Ramos (cell line): Measurements from ENCODE around the gene MN1.

Source experiments
- in situ Hi-C: fragments of 300-500 bp; cut with MboI; formaldehyde crosslinking; loops from one replicate; pipeline ENCODE4 v1.14.3; 2022; ENCODE audit warnings: low sequenced_read_pairs; ENCODE audit not compliant: unreplicated experiment

The MN1 gene

DNA sequence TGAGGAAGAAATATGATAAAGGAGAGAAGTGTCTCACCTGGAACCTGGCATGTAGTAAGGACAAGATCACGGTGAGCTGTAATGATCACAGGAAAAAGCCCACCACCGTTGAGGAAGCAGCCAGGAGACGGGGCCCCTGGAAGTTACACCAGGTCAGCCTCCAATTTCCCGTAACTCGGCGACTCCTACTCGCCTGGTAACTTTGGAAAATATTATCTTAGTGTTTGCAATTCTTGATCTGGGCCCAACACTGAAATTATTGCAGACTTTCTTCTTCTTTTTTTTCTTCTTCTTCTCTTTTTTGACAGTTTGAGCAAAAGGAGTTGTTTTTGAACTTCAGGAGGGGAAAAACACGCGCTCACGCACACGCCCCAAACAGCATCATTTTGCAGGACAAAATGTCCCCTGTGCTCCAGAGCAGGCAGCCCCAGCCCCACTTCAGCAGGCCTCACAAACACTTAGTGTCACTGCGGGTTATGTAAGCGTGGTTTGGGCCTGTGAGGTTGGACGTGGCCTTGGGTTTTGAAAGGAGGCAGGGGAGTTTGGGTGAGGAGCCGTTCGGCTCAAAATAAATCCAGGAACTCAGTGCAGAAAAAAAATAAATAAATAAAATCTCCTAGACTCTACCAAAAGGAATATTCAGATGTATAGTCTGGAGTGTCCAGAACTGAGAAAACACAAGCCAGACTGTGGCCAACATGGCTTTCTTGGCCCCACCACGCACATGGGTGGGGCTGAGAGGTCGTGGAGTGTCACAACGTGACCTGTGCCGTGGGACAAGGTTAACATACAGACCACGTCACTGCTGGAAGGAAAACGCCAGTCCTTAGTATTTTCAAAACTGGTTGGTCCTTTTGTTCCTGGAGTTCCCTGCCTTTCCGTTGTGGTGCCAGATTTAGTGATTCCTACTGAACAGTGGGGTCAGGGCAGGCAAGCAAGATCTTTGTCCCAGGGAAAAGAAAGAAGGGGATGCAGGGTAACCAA, 26.3 kb upstream of the MN1 start:
- in situ Hi-C loops, result no loop called here

DNA sequence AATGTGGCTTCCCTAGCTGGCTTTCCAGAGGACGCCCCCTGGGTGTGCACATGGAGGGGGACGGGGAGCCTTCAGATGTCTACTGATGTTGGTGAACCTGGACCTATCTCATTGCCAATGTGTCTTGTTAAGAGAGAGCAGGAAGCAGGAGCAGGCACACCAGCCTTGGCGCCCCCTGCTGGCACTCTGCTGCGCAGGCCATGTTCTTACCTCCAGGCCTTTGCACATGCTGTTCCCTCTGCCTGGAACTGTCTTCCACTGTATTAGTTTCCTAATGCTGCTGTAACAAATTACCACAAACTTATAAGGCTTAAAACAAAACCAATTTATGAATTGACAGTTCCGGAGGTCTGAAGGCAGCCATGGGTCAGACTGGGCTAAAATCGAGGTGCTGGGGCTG, 23.6 kb upstream of the MN1 start:
- in situ Hi-C loops, result no loop called here

DNA sequence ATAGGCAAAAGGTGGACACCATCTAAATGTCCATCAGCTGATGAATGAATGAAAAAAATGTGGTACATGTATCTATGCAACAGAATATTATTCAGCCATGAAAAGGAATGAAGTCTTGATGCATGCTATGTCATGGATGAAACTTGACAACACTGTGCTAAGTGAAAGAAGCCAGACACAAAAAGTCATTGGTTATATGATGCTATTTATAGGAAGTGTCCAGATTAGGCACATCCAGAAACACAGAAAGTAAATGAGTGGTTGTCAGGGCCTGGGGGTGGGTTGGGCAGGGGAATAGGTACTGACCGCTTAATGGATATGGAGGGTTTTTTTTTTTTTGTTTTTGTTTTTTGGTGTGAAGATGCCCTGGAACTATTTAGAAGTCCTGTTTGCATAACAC, 21.7 kb upstream of the MN1 start:
- in situ Hi-C loops, result no loop called here

DNA sequence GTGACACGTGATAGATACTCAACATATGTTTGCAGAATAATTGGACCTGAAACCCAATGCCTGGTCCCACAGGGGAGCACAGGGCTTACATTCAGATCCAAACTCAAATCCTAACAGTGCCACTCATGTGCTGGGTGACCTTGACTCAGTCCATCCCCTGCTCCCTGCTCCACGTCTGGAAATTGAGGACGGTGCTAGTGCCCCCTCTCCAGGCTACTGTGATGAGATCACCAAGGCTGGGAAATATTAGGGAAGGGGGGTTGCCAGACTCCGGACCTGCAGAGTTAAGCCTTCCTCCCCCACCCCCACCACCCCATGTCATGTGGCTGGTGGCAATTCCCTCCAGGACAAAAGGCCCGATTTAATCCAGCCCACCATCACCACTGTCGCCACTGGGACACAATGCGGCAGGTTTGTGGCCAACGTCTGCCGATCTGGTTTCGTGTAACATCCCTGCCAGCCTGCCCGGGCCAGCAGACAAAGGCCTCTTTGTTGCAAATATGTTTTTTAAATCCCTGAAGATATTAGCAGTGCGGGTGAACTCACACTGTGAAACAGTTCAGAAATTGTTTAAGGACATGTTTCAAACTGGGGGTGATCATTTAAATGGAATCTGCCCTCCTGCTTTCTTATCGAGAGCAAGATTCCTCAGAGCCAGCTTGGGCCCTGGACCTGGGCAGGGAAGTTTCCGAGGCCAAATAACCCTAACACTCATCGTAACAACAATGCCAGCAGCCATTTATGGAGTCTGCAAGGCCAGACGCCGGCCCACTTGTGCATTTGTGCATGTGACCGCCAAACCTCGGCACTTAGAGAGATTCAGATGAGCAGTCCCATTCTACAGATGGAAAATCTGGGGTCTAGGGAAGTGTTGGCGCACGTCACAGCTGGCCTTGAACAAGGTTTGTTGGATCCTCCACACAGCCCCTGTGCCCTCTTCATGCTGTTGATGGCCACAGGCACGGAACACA, 19.6 kb upstream of the MN1 start:
- in situ Hi-C loops, result no loop called here

DNA sequence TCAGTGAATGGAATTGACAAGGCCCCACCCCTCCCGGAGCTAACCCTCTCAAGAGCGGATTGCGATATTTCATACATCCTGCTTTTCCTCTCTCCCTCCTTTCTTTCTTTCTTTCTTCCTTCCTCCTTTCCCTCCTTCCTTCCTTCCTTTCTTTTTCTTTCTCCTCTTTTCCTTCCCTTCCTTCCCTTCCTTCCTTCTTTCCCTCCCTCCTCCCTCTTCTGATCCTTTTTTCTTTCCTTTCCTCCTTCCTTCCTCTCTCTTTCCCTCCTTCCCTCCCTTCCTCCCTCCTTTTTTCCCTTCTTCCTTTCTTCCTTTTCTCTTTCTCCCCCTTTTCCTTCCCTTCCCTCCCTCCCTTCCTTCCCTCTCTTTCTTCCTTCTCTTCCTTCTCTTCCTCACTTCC, 15.0 kb upstream of the MN1 start:
- in situ Hi-C loops, result no loop called here

DNA sequence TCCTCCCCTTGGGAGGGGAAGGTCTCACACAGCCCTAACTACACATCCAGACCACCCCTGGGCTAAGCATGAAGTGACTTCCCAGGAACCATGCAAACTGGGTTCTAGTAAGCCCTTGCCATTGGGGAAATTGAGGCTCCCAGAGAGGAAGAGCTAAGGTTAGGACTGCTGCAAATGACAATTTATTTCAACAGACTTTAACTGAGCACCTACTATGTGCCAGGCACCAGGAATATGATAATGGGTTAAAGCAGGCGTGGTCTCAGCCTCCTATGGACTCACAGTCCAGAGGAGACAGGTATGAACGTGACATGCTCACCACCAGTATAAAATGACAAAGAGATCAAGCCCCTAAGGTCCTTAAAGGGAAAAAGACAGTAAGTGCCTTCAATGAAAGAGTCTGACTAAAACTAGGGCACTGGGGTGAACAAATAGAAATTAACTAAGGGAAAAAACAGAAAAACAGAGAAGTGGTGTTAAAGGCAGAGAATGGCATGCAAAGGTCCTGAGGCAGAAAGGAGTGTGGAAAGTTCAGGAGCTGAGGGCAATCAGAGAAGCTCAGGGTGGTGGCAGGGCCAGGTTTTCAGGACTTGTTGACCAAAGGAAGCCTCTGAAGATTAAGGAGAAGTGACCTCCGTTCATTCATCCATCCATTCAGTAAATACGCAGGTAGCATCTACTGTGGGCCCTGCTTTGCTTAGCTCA, 14.4 kb upstream of the MN1 start:
- in situ Hi-C loops, result no loop called here

DNA sequence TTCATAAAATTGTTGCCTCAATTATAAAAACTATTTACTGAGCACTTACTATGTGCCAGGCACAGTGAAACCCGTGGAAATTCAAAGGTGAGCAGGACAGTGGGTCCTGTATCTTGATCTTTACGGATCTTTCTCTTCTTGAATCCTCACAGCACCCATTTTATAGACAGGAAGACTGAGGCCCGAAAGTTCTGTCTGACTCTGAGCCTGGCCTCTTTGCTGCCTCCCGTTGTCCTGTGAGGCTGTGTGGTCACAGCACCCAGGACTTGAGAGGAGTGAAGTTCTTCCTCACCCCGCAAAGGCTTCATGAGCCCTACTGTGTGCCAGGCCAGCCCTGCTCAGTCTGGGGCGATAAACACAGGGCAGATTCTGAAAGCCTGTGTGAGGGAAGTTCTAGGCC, 13.4 kb upstream of the MN1 start:
- in situ Hi-C loops, result no loop called here

DNA sequence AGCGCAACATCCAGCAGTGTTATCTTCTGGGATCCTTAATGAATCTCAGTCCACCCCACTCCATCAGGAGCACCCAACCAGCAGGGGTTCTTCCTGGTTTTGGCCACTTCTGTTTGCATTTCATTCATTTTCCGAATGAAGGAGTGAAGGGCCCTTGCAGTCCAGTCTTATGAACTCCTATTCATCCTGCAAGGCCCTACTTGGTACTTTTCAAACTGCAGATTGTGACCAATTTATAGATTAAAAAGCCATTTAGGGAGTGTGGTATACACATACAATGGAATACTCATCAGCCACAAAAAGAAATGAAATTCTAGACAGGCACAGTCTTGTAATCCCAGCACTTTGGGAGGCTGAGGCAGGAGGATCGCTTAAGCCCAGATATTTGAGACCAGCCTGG, 10.2 kb upstream of the MN1 start:
- in situ Hi-C loops, result no loop called here

DNA sequence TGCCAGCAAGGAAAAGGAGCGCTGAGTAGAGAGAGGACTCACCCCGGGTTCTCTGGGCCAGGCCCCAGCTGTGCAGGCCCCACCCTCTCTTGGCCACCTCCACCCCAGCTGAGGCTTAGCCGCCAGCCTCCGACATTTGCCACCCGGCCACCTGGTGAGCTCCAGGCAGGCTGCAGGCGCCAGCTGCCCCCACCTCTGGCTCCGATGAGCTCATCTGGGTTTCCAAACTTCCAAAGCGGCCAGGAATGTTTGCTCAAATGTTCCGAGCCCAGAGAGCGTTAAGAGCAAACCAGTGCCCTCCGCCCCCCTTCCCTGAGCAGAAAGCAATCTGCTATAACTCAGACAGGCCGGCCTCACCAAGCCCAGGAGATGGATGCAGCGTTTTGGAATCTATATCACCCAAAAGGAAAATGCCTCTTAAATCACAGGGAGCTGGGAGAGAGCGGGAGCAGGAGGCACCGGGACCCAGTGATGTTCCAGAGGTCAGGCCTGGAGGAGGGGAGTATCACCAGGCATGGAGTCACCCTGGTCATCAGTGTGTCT, 9.1 kb upstream of the MN1 start:
- in situ Hi-C loops, result no loop called here

DNA sequence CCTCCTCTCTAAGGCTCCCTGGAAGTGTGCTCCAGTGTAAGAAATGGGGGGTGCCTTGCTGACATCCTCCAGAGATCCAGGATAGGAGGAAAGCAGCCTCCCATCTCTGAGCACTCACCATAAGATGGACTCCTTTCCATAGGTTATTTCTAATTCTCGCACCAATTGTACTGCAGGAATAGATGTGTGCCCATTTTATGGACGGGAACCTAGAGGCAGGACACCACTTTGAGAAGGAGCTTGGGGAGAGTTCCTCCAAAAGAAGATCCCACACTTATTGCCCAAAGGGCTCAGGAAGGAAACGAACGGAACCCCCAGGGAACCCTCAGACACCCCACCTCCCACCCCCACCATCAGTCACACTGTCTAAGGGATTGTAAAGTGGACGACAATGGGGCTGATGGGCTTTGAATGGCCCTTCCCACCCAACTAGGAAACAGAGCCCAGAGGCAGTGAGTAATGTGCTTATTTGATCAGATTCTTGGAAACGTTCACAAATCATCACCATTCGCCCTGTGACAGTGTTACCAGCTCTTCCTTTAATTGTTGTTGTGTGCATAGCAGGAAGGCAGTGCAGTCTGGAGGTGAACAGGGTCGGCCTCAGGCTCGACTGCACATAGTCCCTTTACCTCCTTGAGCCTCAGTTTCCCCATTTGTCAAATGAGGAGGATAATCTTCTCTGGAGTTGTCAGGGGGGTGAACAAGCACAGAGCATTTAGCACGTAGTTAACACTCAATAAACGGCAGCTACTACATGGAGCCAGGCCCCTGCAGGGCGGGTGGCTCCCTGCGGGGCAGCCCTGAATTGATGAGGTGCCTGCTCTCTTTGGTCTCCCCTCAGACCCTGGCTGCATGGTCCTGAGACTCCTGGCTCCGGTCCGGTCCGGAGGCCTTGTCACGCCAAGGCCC, 8.4 kb upstream of the MN1 start:
- in situ Hi-C loops, result loop anchor here (10.0 kb wide), 1 partner anchor 405 kb away; no protein-coding TSS in a partner anchor

DNA sequence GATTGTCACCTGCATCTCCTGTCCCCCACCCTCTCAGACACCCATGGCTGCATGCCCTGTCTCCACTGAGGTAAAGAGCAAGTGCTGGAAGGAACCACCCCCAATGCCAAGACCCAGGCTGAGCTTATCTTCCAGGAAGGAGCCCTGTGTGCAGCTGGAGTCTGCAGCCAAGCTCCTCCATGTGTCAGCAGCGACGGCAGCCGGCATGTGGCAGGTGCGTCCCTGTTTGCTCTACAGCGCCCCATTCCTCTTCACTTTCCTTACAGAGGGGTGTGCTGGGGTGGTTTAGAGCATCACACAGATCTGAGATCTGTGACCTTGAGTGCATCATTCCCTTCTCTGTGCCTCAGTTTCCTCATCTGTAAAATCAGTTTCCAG, 7.7 kb upstream of the MN1 start:
- in situ Hi-C loops, result loop anchor here (10.0 kb wide), 1 partner anchor 404 kb away; no protein-coding TSS in a partner anchor

DNA sequence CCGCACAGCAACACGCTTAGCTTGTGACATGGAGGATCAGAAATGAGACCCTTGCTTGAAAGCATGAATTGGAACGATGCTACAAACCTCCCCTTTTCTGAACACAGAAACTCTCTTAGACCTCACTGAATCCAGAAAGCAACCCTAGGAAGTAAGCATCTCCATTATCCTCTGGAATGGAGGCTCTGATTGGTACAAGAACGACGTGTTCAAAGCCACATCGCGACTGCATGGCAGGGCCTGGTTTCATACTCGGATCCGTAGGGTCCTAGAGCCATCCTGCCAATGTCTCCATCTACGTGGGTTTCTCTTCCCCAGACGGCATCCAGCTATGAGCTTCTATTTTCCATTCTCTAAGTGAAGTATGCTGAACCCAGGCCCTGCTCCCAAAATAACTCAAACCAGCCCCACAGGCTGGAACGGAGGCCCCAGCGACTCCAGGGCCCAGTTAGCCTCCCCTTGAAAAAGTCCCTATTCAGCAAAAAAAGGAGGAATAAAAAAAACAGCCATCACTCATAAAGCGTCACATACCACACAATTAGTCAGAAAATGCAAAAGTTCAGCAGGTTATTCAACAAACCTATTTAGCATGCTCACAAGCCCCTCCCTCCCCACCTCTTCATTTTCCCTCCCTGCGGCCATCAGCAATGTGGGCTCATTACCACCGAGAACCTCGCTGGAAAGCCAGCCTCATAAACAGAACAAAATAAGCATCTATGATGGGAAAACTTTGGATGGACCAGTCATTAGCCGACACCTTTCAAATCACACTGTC, 7.1 kb upstream of the MN1 start:
- in situ Hi-C loops, result loop anchor here (10.0 kb wide), 1 partner anchor 404 kb away; no protein-coding TSS in a partner anchor

DNA sequence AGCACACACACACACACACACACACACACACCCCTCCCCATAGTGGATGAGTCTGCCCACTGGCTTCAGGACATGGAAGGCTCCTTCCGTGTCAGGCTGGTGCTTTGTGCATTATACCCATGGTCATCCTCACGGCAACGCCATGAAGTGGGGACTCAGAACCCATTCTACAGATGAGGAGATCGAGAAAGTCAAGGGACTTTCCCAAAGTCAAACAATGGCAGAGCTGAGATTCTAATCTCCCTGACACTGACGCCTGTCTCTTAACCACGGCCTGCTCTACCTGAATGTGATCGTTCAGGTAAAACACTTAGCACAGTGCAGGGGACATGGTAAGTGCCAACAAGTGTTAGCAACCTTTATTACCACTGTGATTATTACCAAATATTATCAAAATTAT, 4.3 kb upstream of the MN1 start:
- in situ Hi-C loops, result loop anchor here (10.0 kb wide), 1 partner anchor 401 kb away; no protein-coding TSS in a partner anchor

DNA sequence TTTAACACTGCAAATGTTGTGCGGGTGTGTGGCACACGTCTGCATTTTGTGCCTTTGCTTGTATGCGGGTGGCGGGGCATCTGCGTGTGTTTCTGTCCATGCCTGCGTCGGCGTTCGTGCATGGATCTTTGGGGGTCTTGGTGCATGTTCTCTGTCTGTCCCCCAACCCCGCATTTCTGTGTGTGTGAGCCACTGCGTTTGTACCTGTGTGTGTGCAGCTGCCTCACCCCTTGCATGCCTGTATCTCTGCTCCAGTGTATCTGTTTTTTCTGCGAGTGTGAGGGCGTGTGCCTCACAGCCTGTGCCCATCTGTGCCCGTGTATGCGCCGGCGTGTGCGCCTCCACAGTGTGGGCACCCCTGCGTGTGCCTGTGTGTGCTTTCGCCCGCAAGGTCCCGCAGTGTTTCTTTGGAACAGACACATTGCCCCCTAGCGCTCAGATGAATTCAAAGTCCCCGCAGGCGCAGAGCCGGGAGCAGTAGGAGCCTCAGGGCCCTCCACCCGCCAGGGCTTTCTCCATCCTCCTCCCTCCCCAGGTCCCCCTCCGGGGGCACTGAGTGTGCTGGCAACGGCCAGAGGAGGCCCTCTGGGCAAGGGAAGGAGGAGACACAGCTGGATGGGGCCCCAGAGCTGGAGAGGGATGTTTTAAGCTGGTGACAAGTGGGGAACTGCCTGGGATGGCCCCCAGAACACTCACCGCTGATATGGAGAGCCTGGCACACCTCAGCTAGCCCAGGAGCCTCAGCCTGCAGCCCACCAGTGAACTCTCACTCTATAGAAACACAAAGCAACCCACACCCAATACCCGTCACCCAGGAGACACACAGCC, 3.1 kb upstream of the MN1 start:
- in situ Hi-C loops, result loop anchor here (10.0 kb wide), 1 partner anchor 400 kb away; no protein-coding TSS in a partner anchor

DNA sequence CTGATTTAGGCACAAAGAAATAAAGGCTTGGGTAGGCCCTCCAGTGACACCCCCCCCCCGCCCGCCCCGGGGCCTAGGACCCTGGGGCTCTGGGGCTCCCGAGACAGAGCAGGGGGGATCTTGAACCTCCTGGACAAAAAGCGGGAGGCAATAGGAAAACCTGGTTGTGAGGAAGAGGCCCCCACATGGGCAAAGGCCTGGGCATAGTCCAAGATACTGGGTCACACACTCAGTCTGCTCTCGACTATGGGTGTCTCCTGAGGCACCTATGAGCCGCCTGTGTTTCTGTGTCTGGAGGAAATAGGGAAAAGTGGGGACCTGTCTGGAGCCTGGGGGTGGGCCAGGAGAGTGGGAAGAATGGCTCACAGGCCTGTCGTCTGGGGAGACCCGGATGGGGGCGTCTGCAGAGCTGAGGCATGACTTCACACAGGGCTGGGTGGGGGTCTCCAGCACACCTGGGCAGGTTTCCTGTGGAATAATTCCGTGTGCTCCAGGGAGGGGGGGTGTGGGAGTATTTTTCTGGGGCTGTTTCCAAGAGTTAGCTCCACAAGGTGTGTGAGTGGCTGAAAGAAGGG, 2.4 kb upstream of the MN1 start:
- in situ Hi-C loops, result loop anchor here (10.0 kb wide), 1 partner anchor 399 kb away; no protein-coding TSS in a partner anchor

DNA sequence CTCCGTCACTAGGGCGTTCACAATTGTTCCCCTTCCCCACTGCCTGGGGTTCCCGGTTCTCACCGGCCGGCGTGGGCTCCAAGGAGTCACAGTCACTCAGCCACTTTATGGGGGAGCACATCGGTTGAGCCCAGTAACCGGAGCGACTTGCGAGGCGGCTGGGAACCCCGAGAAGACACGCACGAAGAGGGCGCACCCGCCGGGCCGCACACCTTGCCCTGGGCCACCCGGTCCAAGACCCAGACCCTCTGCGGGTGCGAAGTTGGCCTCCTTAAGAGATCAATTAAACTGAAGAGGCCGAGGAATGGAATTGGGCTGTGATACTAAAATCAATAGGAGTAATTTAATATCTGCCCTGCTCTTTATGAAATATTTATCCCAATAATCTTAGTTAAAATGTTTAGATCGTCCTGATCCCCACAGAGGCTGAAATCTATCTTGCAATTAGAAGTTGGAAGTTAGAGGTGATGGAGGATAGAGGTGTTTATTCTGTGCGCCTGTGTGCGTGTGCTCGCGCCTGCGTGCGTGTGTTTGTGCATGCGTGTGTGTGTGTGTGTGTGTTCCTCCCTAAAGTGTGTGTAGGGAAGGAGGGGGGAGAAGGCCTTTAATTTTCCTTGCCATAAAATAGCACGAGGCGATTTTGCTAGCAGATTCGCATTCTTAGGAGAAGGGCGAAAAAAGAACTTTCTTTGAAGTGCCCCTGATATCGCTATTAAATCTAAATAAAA, 954 bp upstream of the MN1 start:
- in situ Hi-C loops, result loop anchor here (10.0 kb wide), 1 partner anchor 398 kb away; no protein-coding TSS in a partner anchor
